HG03280 (cell line): Measurements from ENCODE around the gene ISOC2.
"Not testable (repeated sequence)": the region's sequence is repeated elsewhere in the genome, so short reads cannot be mapped to it uniquely, and the experiment has no call there.

Source experiments
- ATAC-seq: cut with Tn5 transposase; IDR thresholded peaks from one replicate; pipeline ENCODE4 v1.9.1; 2021; ENCODE audit warnings: mild to moderate bottlenecking, moderate library complexity; ENCODE audit not compliant: unreplicated experiment

ISOC2 gene

DNA sequence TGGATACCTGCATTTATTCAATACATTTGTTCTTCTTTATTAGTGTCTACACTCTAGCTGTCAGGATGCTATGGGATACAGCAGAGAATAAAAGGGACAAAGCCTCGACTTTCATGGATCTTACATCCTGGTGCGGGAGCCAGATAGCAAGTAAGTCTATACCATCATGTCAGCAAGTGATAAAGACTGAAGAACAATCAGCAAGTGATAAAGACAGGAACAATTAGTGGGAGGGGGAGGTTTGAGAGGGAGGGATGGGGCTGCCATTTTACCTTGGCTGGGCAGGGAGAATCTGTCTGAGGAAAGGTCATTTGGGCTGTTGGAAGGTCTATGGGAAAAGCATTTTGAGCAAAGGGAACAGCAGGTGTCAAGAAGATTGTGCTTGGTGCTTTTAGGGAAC is 51.3 kb downstream of the ISOC2 start:
- no peak for ATAC-seq

DNA sequence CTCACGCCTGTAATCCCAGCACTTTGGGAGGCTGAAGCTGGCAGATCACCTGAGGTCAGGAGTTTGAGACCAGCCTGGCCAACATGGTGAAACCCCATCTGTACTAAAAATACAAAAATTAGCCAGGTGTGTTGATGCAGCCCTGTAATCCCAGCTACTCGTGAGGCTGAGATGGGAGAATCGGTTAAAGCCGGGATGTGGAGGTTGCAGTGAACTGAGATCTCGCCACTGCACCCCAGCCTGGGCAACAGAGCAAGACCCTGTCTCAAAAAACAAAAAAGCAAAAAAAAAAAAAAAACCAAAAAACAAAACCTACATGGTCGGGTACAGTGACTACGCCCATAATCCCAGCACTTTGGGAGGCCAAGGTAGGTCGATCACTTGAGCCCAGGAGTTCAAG is 52.3 kb downstream of the ISOC2 start:
- not testable (repeated sequence) for ATAC-seq

DNA sequence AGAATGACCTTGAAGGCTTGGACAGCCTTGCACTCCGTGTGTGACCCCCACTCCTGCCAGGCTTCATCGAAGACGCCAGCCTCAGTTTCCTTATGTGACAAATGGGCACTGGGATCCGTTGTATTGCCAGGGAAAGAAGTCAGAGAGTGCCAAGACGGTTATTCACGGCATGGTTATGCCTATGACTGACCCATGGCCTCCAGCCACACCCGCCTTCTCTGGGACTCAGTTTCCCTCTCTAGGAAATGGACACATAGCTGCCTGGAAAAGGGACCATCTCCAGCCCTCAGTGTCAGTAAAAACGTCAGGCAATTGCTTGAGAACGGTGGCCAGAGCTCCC is 52.9 kb downstream of the ISOC2 start:
- ATAC-seq = no peak

DNA sequence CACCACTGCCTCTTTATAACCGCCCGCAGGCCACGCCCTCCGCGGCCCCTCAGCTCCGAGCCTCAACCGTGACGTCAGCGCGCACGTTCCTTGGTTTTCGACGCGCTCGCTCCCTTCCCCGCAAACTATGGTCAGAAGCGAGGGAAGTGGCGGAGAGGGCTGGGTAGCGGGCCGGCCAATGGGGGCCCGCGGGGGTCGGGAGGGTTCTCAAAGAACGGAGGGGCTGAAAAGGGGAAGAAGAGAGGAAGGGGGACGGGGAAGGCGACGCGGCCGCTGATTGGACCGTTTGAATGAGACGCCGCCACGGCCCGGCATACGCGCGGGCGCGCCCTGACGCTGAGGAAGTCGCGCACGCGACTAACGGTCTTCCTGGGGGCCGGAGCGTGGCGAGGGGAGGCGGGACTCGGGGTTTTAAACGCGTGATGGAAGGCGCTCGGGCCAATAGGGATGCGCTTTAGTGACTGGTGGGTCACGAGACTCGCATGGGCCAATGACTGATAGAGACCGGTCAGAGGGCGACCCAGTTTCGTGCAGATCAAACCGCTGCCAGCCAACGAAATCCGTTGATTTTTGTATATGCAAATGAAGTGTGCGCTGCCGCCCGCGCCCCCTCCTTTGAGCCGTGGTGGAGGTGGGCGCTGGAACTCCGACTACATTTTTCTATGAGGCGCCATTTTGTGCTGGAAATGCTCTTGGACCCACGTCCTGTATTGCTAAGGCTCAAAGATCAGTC is 53.5 kb downstream of the ISOC2 start:
- peak; percentile 77 for ATAC-seq

DNA sequence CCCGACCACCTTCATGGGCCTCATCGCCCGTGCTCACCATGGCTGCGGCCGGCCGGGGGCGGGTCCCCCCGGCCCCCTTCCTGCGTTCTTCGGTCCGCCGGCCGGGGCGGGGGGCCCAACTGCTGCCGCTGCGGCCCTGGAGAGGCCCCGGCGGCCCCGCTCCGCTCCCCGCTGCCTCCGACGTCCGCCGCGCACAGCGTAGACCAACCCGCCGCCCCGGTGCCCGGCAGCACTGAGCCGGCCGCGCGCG is 54.0 kb downstream of the ISOC2 start, which contains the start of gene UBE2S:
TSS of gene UBE2S (minus strand) at position 239 of the 250 bp plus-strand sequence. CDS start at position 40, 199 bp downstream.
- ATAC-seq = not testable (repeated sequence)

DNA sequence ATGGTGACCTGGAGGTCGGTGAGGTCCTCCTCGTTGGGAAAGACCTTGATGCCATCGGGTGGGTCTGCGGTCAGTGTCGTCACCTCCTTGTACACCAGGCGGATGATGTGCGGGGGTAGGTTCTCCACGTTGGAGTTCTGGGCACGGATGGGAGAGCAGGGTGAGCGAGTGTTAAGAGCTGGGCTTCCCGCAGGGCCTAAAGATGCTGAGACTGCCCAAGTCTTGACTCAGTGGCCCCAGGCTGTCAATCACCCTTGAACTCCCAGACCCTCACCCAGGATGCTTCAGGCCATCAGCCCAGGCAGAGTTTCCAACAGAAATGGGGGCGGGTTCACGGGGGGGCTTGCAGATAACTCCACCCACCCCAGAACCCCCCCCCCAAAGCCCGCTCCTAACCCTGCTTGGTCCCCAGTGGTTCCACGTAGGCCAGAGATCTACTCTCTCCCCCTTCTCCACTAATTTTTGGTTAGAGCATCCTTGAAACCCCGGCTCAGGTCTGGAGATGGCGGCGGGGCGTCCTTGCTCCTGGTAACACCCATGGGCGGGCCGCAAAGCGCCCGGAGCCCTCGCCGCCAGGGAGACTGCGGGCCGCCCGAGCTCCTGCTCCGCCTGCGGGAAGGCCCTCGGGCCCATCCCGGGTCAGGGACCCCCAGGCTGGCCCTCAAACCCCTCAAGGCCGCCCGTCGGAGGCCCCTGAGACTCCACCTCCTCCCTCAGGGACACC is 54.5 kb downstream of the ISOC2 start:
- no peak for ATAC-seq

DNA sequence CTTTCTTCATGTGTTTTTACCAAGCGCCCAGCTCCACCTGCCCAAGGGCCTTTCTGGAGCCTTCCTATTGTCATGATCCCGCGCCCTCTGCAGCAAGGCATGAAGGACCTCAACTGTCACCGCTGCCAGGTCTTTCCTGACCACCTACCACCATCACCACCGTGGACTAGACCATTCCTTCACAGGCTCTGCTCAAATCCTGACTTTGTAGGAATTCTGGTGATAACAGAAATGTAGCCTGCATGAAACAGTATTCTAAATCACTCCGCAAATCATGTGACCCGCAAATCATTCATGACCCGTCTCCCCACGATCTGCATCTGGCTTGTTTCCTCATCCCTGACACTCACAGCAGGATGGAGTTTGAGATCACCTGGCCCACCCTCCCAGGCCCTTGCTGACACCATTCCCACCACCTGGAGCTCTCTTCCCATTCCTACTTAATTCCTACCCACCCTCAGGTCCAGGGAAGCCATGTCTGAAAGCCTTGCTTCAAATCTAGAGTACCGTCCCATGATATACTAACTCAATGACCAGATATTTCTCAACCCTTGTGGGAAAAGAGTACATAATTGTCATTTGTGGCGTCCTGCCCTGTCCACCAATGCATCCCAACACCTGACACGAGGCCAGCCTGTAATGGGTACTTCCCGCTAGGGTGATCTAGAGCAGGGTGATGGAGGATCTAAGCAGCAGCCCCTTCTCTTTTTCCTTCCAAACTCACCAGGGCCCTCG is 55.2 kb downstream of the ISOC2 start:
- ATAC-seq = no peak

DNA sequence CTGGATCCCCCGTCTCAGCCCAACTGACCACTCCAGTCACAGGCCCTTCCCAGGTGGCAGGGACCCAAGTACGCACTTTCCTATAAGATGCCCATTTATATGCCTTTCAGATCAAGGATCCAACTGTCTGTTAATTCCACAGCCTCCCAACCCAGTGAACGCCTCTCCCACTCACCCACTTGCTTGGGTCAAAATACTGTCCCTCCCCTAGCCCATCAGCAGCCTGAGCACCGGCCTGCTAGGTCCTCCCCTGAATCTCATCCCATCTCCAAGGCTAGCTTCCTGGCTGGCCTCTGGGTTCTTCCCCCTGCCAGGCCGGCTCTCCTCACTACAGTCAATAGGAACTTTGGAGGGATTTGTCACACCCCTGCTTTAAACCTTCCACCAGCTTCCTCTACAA is 55.8 kb downstream of the ISOC2 start:
- no peak for ATAC-seq
